Measurements from ENCODE around the gene ETFA.

Gene ETFA

GRCh38 chr15:76353903-76354302, 42.6 kb upstream of the ETFA start:
- CTCF ChIA-PET = interaction anchor here (1.8 kb wide), 1 partner anchor 16 kb away, joined by 6 read pairs; no protein-coding TSS in a partner anchor

GRCh38 chr15:76353023-76353577, 41.8 kb upstream of the ETFA start:
- no peak overlapping the region for H3K4me3 ChIP-seq (ENCODE audit: low read depth, low read length)
- CTCF ChIA-PET = no interaction called here
- H3K27ac ChIP-seq (ENCODE audit: extremely low read depth, low read depth, low read length) = no peak overlapping the region
- TF ChIP-seq ZNF426 (tag by site-specific recombination; IDR thresholded peaks at IDR 0.05) (no peak), ZNF549 (tag by site-specific recombination; IDR thresholded peaks at IDR 0.05) (no peak), ZNF423 (tag by site-specific recombination; IDR thresholded peaks at IDR 0.05) (no peak), ZNF169 (tag by site-specific recombination; IDR thresholded peaks at IDR 0.05) (no peak), ZFP3 (tag by site-specific recombination; IDR thresholded peaks at IDR 0.05; ENCODE audit: low read depth) (no peak), ZFP37 (tag by site-specific recombination; IDR thresholded peaks at IDR 0.05) (no peak), GLIS2 (tag by site-specific recombination; IDR thresholded peaks at IDR 0.05) (no peak), ZNF555 (tag by site-specific recombination; conservative IDR thresholded peaks at IDR 0.05) (no peak), ZNF366 (tag by site-specific recombination; conservative IDR thresholded peaks at IDR 0.05) (no peak), ZNF639 (tag by site-specific recombination; IDR thresholded peaks at IDR 0.05) (no peak), ZNF837 (tag by site-specific recombination; IDR thresholded peaks at IDR 0.05) (no peak), ELK4 (IDR thresholded peaks at IDR 0.05; ENCODE audit: borderline replicate concordance, low read depth, low read length) (no peak), ZNF596 (tag by site-specific recombination; IDR thresholded peaks at IDR 0.05) (no peak)
- H3K4me1 ChIP-seq (ENCODE audit: control insufficient read depth, insufficient read depth, low read length) = peaks cover 13% of the 10 kb centered on the region
- H3K36me3 ChIP-seq (ENCODE audit: control insufficient read depth in 2 of 2, insufficient read depth in 1 of 2, low read length in 2 of 2) = no peaks in the 10 kb centered on the region; a peak in 1 of 3 replicates
- no peaks in the 10 kb centered on the region for H3K9me3 ChIP-seq (ENCODE audit: control insufficient read depth, insufficient read depth, low read depth, low read length)
- POLR2A ChIA-PET = interaction anchor here (0.7 kb wide), 1 partner anchor 50 kb away, joined by 5 read pairs; no protein-coding TSS in a partner anchor

More at GRCh38 chr15:76353903-76354302, 42.6 kb upstream of the ETFA start:
- POLR2A ChIA-PET = interaction anchor here (2.2 kb wide), 1 partner anchor 18 kb away, joined by 9 read pairs; the partner anchor contains the start of gene ISL2
- Histone ChIP-seq H3K4me1 (ENCODE audit: control insufficient read depth, insufficient read depth, low read length) (peaks cover 10% of the 10 kb centered on the region), H3K27ac (ENCODE audit: extremely low read depth, low read depth, low read length) (no peak overlapping the region), H3K9me3 (ENCODE audit: control insufficient read depth, insufficient read depth, low read depth, low read length) (no peaks in the 10 kb centered on the region), H3K36me3 (ENCODE audit: control insufficient read depth in 2 of 2, insufficient read depth in 1 of 2, low read length in 2 of 2) (no peaks in the 10 kb centered on the region; a peak in 1 of 3 replicates), H3K4me3 (ENCODE audit: low read depth, low read length) (no peak overlapping the region)
- TF ChIP-seq ZNF600 (tag by site-specific recombination; IDR thresholded peaks at IDR 0.05) = 0 out of 2 replicates have a peak, but pooled peaks have one; percentile 30
- TF ChIP-seq OSR2 (tag by site-specific recombination; IDR thresholded peaks at IDR 0.05) = no peak

- CTCF ChIA-PET = interaction anchor here (0.6 to 1.0 kb wide), 4 partner anchors 29 to 270 kb away, joined by 3 read pairs; no protein-coding TSS in a partner anchor
- POLR2A ChIA-PET = interaction anchor here (6.2 kb wide), 1 partner anchor 13 kb away, joined by 134 read pairs; the partner anchor contains the start of gene ISL2
- no peak overlapping the region for H3K27ac ChIP-seq (ENCODE audit: extremely low read depth, low read depth, low read length)
- TF ChIP-seq IKZF3 (tag by site-specific recombination; IDR thresholded peaks at IDR 0.05) (0 out of 2 replicates have a peak, but pooled peaks have one; percentile 19), ZNF362 (tag by site-specific recombination; IDR thresholded peaks at IDR 0.05) (0 out of 2 replicates have a peak, but pooled peaks have one; percentile 26), KLF7 (tag by site-specific recombination; IDR thresholded peaks at IDR 0.05; ENCODE audit: borderline replicate concordance) (no peak), PRDM10 (tag by site-specific recombination; IDR thresholded peaks at IDR 0.05) (peak; percentile 84), PRDM1 (tag by site-specific recombination; IDR thresholded peaks at IDR 0.05) (peak; percentile 55; the same call in 1 of the 2 replicates), MZF1 (tag by site-specific recombination; IDR thresholded peaks at IDR 0.05; ENCODE audit: borderline replicate concordance) (0 out of 2 replicates have a peak, but pooled peaks have one; percentile 44), SALL2 (tag by site-specific recombination; IDR thresholded peaks at IDR 0.05; ENCODE audit: borderline replicate concordance) (no peak), RBAK (tag by site-specific recombination; IDR thresholded peaks at IDR 0.05) (no peak)
Measured at GRCh38 chr15:76349301-76350070, 38.2 kb upstream of the ETFA start.

More at GRCh38 chr15:76349301-76350070, 38.2 kb upstream of the ETFA start:
- no peaks in the 10 kb centered on the region; a peak in 1 of 3 replicates for H3K36me3 ChIP-seq (ENCODE audit: control insufficient read depth in 2 of 2, insufficient read depth in 1 of 2, low read length in 2 of 2)
- no peak overlapping the region for H3K4me3 ChIP-seq (ENCODE audit: low read depth, low read length)
- peaks cover 27% of the 10 kb centered on the region for H3K4me1 ChIP-seq (ENCODE audit: control insufficient read depth, insufficient read depth, low read length)
- H3K9me3 ChIP-seq (ENCODE audit: control insufficient read depth, insufficient read depth, low read depth, low read length) = no peaks in the 10 kb centered on the region

Data from HEK293 (cell line).